K562 treated with DMSO at 1 percent for 48 hours (cell line): ENCODE results near the gene BRCA1. TPM values are rescaled to one million over a fixed set of nuclear protein-coding genes. Genes with fewer than 3 reads are reported as not detected.

Source experiments
- total RNA-seq: library from RNA; unstranded; fragments of 300-600 nt; gene quantifications from 2 replicates; pipeline ENCODE4 v1.2.3, GENCODE V29; 2022; ENCODE audit warnings: low replicate concordance; ENCODE audit errors: extremely low read depth

BRCA1 gene
- total RNA-seq, result not detected in 2 replicates

DNA sequence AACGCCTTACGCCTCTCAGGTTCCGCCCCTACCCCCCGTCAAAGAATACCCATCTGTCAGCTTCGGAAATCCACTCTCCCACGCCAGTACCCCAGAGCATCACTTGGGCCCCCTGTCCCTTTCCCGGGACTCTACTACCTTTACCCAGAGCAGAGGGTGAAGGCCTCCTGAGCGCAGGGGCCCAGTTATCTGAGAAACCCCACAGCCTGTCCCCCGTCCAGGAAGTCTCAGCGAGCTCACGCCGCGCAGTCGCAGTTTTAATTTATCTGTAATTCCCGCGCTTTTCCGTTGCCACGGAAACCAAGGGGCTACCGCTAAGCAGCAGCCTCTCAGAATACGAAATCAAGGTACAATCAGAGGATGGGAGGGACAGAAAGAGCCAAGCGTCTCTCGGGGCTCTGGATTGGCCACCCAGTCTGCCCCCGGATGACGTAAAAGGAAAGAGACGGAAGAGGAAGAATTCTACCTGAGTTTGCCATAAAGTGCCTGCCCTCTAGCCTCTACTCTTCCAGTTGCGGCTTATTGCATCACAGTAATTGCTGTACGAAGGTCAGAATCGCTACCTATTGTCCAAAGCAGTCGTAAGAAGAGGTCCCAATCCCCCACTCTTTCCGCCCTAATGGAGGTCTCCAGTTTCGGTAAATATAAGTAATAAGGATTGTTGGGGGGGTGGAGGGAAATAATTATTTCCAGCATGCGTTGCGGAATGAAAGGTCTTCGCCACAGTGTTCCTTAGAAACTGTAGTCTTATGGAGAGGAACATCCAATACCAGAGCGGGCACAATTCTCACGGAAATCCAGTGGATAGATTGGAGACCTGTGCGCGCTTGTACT, at the start of gene BRCA1:
BRCA1 (minus strand) TSS at position 232 of the 834 bp plus-strand sequence. CDS start 1,268 bp downstream, outside the sequence.

DNA sequence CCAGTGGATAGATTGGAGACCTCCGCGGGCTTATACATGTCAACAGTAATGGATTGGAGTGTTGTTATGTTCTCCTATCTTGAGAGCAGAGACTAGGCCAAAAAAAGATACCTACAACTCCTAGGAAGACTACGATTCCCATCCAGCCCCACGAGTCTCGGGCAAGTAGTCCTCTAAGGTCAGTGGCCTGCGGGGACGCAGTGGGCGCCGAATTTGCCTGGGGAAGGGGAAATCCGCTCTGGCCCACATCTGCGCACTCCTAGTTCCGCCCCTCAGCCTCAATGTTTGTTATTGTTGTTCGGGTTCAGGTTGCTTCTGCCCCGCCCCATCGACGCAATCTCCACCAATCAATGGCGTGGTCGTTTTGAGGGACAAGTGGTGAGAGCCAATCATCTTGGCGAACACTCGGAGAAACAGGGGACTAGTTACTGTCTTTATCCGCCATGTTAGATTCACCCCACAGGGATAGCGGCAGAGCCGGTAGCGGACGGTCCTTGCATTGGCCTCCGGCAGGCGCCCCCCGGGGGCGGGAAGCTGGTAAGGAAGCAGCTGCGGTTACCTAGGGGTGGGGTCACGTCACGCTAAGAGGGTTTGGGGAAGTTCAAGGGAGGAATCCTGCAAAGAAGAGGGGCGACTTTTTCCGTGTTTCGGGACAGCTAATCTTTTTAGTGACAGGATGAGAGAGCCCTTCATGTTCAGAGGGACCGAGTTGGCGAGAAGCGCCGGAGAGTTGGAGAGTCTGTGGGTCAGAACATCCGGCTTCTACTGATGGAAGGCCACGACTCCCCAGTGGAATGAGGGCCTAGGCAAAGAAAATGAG, 45.8 kb upstream of the BRCA1 start, which contains the start of gene NBR1:
NBR1 (plus strand) TSS at position 449 of the 820 bp plus-strand sequence. CDS start 4,586 bp downstream, outside the sequence.

DNA sequence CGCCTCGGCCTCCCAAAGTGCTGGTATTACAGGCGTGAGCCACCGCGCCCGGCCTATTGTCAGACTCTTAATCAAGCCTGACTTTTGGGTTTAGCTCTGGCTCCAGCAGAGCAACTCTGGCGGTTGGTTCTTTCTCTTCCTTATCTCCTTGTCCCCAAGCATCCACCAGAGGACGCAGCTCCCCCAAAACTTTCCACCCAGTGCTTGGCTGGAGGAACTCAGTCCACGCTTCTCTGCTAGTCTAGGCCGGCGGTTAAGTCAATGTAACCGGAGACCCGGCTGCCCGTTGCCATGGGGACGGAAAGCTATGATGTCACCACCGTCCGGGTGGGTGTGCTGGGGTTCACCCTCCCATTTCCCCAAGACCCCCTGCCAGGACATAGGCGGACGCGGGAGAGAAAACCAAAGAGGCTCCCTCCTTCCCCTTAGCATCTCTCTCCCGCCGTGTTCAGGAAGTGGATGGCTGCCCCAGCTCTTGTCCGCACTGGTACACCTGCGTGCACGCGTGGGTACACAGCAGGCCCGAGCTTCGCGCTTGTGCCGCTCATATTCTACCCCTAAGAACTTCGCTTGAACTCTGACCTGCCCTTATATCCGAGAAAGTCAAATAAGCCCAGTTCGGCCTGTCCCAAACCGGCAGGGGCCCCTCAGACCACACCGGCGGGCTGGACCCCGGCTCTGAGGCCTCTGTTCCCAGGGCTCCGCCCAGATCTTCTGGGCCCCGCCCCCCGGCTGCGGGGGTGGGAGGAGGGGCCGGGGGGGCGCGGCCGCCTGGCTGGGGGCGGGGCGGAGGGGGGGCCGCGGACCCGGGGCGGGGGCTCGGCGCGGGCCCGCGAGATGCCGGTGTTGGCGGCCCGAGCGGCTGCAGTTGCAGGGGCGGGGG, 100.5 kb downstream of the BRCA1 start, which contains the start of gene RND2:
RND2 (plus strand) TSS at position 825 of the 883 bp plus-strand sequence. CDS start 117 bp downstream, outside the sequence.

DNA sequence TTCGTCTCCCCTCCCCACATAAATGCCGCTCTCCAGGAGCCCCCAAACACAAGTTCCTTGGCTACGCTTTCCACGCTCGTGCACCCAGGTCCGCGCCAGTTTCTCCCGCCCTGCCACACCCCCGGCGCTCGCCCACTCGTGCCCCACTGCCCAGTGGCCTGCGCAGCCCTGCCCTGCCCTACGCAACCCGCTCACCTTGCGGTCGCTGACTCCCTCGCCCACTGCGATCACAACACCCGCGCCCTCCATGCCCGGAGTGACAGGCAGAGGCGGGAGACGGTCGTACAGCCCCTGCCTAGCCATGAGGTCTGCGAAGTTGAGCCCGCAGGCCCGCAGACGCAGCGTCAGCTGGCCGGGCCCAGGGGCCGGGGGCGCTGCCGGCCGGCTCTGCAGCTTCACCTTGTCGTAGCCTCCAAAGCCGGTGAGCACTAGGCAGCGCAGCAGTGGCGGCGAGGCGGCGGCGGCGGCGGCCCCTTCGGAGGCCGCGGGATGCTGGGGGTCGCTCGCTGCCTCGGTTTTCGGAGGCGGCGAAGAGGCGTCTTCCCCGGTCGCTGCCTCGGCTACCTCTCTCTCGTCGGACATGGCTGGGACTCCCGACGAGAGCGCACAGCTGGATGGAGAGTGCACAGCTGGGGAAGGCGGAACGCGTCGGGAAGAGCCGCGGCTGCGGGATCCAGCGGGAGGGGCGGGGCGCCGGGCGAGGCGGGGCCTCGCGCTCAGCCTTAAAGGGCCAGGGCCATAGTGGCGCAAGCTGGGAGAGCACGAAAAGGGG, 103.2 kb downstream of the BRCA1 start, which contains the start of gene VAT1:
VAT1 (minus strand) TSS at position 645 of the 772 bp plus-strand sequence; CDS start at position 582, 63 bp downstream.

DNA sequence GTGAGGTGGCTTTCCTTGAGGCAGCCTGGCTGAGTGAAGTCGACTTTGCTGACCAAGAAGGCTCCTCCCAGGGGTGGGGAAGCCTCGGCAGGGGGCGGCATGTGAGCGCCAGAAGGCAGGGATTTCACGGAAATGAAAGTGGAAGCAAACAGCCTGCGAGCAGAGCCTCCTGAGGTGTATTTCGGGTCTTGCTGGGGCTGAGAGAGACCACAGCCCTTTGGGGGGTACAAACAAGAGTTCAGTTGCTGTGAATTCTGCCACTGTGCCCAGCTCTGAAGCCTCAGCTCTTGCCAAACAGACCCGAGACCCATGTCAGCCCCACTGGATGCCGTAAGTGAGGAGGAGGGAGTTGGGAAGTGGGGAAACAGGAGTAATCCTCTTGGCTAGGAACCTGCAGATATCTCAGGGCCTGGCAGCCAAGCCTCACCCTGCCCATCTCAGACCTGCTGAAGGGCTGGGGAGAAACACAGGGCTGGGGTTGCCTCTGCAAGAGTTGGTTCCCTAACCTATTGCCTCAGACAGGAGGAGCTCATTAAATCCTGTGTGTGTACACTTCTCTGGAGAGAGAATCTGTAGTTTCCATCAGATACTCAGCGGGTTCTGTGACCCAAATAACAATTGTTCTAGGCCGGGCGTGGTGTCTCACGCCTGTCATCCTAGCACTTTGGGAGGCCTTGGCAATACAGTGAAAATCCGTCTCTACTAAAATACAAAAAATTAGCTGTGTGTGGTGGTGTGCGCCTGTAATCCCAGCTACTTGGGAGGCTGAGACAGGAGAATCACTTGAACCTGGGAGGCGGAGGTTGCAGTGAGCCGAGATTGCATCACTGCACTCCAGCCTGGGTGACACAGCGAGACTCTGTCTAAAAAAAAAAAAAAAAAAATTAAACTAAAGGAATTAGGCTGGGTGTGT, 118.3 kb downstream of the BRCA1 start, which contains the start of gene IFI35:
IFI35 (plus strand) TSS at position 146 of the 913 bp plus-strand sequence; CDS start at position 310, 164 bp downstream.

DNA sequence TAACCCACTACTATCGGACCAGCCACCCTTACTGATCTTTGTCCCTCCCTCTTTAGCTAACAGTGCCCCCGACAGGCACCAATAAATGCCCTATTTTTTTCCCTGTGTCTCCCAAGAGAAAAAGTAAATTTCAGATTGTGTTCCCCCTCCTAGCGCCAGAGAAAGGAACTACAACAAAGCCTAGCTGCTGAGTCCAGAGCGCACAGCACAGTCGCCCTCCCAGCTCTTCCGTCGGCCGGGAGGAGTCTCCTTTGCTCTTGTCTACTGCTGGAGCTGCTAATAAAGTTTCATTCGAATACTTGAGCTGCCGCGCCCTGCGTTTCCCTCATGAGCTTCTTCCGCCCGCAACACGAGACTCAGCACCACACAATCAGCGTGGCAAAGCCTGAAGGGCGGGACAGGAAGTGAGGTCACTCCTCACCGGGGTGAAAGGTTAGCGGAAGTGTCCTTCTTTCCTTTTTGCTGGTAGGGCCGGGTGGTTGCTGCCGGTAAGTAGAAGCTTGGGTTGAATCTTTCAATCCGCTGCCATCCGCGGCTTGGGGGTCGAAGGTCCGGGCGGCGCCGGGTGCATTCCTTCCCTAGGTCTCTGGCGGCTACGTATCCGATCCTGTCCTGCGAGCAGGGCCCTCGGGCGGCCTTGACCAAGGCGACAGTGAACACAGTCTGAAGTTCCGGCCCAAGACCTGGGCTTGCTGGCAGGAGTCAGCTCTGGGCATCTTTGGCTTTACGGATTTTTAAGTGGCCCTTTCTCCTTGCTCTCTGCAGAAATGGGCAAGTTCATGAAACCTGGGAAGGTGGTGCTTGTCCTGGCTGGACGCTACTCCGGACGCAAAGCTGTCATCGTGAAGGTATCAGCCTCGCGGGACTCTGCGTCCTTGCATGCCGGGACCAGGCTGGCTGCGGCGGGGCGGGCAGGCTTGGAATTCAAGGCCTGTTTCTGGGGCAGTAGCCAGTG, 126.9 kb downstream of the BRCA1 start, which contains the start of gene RPL27:
RPL27 (plus strand) TSS at position 436 of the 955 bp plus-strand sequence; CDS start at position 768, 332 bp downstream.

Other genes starting within 250 kb of the BRCA1 start
- gene G6PC1, start 224.6 kb downstream of the BRCA1 start, total RNA-seq, result not detected in 2 replicates
- not detected in 2 replicates for gene AARSD1, start 160.9 kb downstream of the BRCA1 start, total RNA-seq
- not detected in 2 replicates for gene PTGES3L, start 145.3 kb downstream of the BRCA1 start, total RNA-seq
- gene RUNDC1, start 144.8 kb downstream of the BRCA1 start, total RNA-seq, result not detected in 2 replicates
- 4,701 TPM in 1 of 2 replicates, not detected in the other for gene RPL27, start 126.9 kb downstream of the BRCA1 start, total RNA-seq
- not detected in 2 replicates for gene IFI35, start 118.6 kb downstream of the BRCA1 start, total RNA-seq
- 286 TPM in 1 of 2 replicates, not detected in the other for gene VAT1, start 103.0 kb downstream of the BRCA1 start, total RNA-seq
- gene RND2, start 100.1 kb downstream of the BRCA1 start, total RNA-seq, result not detected in 2 replicates
- not detected in 2 replicates for gene NBR1, start 45.9 kb upstream of the BRCA1 start, total RNA-seq
- not detected in 2 replicates for gene TMEM106A, start 86.5 kb upstream of the BRCA1 start, total RNA-seq
- gene CCDC200, start 103.3 kb upstream of the BRCA1 start, total RNA-seq, result not detected in 2 replicates
- not detected in 2 replicates for gene RNU2-1, start 108.6 kb upstream of the BRCA1 start, total RNA-seq